GM12874 (cell line): Measurements from ENCODE around the gene SLC34A1.

Experiments
- TF ChIP-seq, protein P1 (sequence below): IDR thresholded peaks from 2 replicates; pipeline ENCODE4 v1.5.1; 2011; ENCODE audit warnings: low read depth, mild to moderate bottlenecking, control low read depth, low read length, moderate library complexity; ENCODE audit not compliant: insufficient read depth

The SLC34A1 gene

DNA sequence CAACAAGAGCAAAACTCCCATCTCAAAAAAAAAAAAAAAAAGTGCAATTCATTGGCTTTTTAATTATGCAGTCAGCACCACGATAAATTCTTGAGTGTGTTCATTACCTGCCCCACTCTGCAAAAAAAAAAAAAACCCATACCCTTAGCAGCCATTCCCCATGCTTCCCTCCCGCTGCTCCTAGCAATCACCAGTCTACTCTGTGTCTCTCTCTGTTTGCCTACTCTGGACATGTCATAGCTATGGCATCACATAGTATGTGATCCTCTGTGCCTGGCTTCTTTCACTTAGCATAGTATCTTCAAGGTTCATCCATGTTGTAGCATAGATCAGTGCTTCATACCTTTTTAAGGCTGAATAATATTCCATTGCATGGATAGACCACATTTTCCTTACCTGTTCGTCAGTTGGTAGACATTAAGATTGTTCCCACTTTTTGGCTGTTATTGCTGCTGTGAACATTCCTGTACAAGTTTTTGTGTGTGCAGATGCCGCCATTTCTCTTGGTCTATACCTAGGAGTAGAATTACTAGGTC is 55.4 kb downstream of the SLC34A1 start:
- TF ChIP-seq, protein P1, sequence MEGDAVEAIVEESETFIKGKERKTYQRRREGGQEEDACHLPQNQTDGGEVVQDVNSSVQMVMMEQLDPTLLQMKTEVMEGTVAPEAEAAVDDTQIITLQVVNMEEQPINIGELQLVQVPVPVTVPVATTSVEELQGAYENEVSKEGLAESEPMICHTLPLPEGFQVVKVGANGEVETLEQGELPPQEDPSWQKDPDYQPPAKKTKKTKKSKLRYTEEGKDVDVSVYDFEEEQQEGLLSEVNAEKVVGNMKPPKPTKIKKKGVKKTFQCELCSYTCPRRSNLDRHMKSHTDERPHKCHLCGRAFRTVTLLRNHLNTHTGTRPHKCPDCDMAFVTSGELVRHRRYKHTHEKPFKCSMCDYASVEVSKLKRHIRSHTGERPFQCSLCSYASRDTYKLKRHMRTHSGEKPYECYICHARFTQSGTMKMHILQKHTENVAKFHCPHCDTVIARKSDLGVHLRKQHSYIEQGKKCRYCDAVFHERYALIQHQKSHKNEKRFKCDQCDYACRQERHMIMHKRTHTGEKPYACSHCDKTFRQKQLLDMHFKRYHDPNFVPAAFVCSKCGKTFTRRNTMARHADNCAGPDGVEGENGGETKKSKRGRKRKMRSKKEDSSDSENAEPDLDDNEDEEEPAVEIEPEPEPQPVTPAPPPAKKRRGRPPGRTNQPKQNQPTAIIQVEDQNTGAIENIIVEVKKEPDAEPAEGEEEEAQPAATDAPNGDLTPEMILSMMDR = no peak

DNA sequence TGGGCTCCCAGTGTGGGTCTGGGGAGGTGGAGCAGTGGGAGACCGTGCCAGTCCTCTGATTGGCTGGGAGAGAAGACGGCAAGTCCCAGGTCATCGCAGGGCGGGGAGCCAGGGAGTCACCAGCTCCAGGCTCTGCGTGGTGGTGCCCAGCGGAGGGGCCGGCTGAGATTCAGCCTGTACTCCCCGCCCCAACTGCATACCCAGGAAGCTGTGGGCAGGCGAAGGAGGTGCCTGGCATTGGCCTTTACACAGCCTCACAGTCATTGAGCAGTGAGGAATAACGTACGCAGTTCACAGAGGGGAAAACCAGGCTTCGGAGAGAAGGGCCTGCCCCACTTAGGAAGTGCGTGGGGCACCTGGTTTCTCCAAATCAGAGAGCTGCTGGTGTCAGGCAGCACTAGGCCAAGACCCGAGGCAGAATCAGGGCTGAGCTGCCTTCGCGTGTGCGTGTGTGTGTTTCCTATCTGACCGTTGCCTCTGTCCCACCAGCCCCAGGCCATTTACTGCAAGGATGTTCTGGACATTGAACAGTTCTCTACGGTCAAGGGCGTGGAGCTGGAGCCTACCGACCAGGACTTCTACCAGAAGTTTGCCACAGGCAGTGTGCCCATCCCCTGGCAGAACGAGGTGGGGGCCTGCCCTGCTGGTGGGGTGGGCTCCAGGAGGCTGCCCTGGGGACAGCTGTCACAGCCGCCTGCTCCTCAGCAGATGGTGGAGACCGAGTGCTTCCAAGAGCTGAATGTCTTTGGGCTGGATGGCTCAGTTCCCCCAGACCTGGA is 56.2 kb downstream of the SLC34A1 start:
- TF ChIP-seq, protein P1 = no peak

DNA sequence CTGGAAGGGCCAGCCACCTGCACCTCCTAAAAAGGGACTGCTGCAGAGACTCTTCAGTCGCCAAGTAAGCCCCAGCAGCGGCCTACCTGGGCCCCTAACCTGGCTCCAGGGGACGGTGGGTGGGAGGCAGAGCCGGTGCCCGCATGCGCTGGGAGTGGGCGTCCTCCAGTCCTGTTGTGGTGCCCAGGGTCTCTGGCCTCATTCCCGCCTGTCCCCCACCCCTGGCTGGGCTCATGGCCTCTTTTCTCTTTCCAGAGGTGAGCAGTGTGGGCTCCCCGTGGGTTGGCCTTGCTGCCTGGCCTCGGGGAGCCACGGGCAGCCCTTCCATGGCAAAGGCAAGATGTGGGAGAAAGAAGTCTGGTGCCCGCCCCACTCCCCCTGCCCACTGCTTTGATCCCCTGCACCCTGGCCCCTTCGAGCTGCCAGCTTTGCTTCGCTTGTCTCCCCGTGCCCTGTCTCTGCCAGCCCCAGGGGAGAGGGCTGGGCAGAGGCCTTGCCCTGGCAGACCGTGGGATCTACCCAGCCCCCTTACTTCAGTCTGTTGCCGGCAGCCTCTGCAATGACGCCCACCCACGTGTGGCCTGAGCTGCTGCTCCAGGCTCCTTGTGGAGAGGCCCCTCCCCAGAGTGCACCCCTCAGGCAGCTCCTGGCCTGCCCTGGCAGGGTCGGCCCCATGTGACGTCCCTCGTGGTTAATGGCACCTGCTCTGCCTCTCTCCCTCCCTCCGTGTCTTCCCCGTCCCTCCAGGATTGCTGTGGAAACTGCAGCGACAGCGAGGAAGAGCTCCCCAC is 57.0 kb downstream of the SLC34A1 start:
- TF ChIP-seq, protein P1 = no peak

DNA sequence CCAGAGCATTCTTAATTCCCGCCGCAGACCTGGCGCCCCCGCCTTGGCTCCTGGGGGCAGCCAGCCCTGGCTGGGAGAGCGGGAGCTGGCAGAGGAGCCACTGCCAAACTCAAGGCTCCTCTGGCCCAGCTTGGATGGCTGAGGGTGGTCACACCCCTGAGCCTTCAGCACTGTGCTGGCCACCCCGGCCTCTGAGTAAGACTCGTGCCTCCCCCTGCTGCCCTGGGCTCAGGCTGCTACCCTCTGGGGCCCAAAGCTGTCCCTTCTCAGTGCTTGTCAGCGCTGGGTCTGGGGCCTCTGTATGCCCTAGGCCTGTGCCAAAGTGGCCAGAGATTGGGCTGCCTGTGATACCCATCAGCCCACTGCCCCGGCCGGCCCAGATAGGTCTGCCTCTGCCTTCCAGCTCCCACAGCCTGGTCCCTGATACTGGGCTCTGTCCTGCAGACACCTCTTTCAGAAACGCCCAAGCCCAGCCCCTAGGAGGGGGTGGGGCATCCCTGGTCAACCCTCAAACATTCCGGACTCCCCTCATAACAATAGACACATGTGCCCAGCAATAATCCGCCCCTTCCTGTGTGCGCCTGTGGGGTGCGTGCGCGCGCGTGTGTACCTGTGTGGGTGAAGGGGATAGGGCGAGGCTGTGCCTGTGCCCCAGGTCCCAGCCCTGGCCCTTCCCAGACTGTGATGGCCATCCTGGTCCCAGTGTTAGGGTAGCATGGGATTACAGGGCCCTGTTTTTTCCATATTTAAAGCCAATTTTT is 58.0 kb downstream of the SLC34A1 start:
- TF ChIP-seq, protein P1 = no peak

DNA sequence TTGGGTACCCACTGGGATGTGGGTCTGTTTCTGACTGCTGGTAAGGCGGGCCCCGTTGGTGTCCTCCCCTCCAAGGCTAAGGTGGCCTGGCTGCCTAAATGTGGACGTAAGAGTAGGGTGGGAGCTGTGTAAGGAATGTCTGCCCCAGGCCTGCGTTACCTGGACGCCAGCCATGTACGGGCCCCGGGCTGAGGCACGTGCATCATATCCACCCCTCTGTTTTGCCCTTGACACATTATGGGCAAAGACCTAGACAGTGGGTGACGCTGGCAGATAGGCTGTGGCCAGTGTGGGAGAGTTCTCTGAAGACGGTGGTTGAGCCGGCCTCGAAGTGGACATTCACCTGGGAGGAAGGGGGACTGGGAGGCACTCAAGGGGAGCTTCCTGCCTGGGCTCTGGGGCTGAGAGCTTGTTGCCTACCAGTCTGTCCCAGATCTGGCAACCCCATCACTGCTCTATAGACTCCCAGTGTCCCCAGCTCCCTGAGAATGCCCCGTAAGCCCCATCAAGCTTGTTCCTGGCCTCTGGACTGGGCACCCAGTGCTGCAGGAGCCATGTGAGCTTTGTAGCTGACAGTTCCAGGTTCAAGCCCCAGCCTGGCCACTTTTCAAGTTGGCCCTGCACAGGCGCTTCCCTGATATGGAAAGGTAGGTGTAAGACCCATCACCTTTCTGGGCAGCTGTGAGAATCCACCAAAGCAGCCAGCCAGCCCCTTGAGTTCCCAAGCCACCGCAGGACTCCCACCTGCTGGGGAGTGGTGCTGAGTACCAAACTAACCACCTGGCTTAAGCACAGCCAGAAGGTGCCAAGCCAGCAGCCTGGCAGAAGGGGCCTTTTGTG is 59.1 kb downstream of the SLC34A1 start:
- TF ChIP-seq, protein P1 = no peak

DNA sequence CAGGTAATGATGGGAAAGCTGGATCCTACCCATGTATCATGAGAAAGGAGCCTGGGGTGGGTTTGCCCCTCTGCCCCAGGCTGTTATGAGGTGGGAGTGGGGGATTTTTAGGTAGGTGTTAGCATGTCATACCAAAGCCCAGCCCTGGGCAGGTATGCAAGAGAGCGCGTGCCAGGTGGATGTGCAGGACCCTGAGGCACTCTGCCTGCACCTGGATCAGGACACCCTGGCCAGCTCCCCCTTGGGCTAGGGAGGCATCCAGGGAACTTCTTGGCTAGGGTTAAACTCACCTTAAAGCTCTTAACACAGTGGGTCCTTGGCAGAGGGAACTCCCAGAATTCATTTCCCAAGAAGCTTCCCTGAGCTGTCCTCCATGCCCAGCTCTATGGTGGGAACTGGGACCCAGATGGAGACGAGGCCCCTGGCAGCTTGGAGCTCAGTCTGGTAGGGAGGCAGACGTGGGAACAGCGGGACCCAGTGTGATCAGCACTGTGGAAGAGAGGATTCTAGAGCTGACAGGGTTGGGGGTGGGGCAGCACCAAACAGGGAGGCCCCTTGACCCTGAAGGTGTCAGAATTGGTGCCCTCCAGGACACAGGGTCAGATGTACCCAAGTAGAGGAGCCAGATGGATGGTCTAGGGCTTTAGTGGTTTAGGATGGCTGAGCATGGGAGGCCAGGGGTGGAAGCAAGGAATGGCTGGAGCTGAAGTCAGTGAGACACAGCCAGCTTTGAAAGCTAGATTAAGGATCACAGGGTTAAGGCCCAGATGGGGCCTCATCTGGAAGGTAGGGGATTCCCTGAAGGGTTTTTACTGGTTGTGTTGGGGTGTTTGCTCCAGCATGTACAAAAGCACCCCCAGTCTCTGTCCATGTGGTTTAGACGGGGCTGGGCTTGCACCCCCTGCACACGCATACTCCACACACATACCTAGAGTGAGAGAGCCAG is 60.1 kb downstream of the SLC34A1 start:
- TF ChIP-seq, protein P1 = no peak
